HCT116 (cell line): Measurements from ENCODE around the gene RAB27A. TPM values are rescaled to one million over a fixed set of nuclear protein-coding genes. Genes with fewer than 3 reads are reported as not detected.

ENCODE experiments used
- ATAC-seq: fragments of 200-7000 bp; cut with Tn5 transposase; 2 replicates; pipeline ENCODE4 v1.9.1; 2020; ENCODE audit warnings: mild to moderate bottlenecking, moderate library complexity
- BruUV-seq: library from RNA; stranded (reverse); fragments of 400-500 nt; replicated peaks from 2 replicates; lab custom pipeline; 2021; lab: Mats Ljungman, UMichigan
- CTCF ChIA-PET: fragments of 300-600 bp; sonication (Branson Sonifier 250); formaldehyde crosslinking; loops from one replicate; lab custom pipeline; 2021; ENCODE audit warnings: antibody characterized with exemption; lab: Charles Lee
- POLR2A ChIA-PET: fragments of 300-600, 350-600 bp; sonication (Branson Sonifier 250); formaldehyde crosslinking; loops from one replicate; lab custom pipeline; 2021; ENCODE audit warnings: antibody characterized with exemption; lab: Charles Lee
- RAD21 ChIA-PET, 2 experiments: fragments of 300-600 bp; sonication (Branson Sonifier 250); formaldehyde crosslinking; loops; one replicate each; lab custom pipeline; 2023; ENCODE audit warnings: low total read pairs in 2 of 2; ENCODE audit not compliant: uncharacterized antibody in 2 of 2, unreplicated experiment in 2 of 2, low non-redundant PET in 1 of 2; lab: Charles Lee
- DNase-seq: peaks from one replicate; pipeline ENCODE4 v3.0.0-alpha.2; 2010; ENCODE audit warnings: low read depth, low spot score
- H2AFZ ChIP-seq: fragments of 200-600 bp; shearing (Covaris generic), sonication (generic); 2 replicates; pipeline ENCODE4 v1.6.1; 2017; ENCODE audit warnings: low read depth, mixed run types, mixed read lengths, antibody characterized with exemption, low read length; ENCODE audit not compliant: poor library complexity, severe bottlenecking
- H3K27ac ChIP-seq: 2 replicates; pipeline ENCODE4 v1.5.1; 2012; ENCODE audit warnings: low read depth, low read length
- H3K27me3 ChIP-seq: fragments of 200-600 bp; sonication (generic); 2 replicates; pipeline ENCODE4 v1.6.1; 2016; ENCODE audit warnings: mixed run types, low read length, mixed read lengths; ENCODE audit not compliant: insufficient read depth
- H3K36me3 ChIP-seq, 2 experiments: fragments of 200-500 bp in 1 of 2; fragments of 200-600 bp in 1 of 2; sonication (Bioruptor generic) in 1 of 2; sonication (generic) in 1 of 2; 2 replicates each; pipeline versions ENCODE4 v1.5.1 to v1.6.1; 2014 to 2016; ENCODE audit warnings: low read length in 2 of 2, inconsistent platforms in 1 of 2, mixed read lengths in 1 of 2, mixed run types in 1 of 2; ENCODE audit not compliant: insufficient read depth in 2 of 2, control insufficient read depth in 1 of 2
- H3K4me1 ChIP-seq, 2 experiments: fragments of 200-600 bp in 1 of 2; sonication (generic) in 1 of 2; 2 replicates each; pipeline versions ENCODE4 v1.5.1 to v1.6.1; 2012 to 2017; ENCODE audit warnings: low read length in 2 of 2, inconsistent platforms in 1 of 2, mild to moderate bottlenecking in 1 of 2, mixed read lengths in 1 of 2, mixed run types in 1 of 2, moderate library complexity in 1 of 2; ENCODE audit not compliant: insufficient read depth in 2 of 2, control insufficient read depth in 1 of 2
- H3K4me2 ChIP-seq: fragments of 200-600 bp; sonication (generic); 2 replicates; pipeline ENCODE4 v1.6.1; 2017; ENCODE audit warnings: mixed run types, low read length, mixed read lengths
- H3K4me3 ChIP-seq, 2 experiments: fragments of 200-600 bp in 1 of 2; sonication (generic) in 1 of 2; replicated peaks in 1 of 2; 2 replicates each; pipeline ENCODE4 v1.5.1; 2011 to 2016; ENCODE audit warnings: low read length in 2 of 2, control low read depth in 1 of 2, low read depth in 1 of 2, mild to moderate bottlenecking in 1 of 2, mixed read lengths in 1 of 2, mixed run types in 1 of 2
- H3K79me2 ChIP-seq: fragments of 200-600 bp; sonication (generic); 2 replicates; pipeline ENCODE4 v1.6.1; 2017; ENCODE audit warnings: mild to moderate bottlenecking, mixed run types, low read length, moderate library complexity, mixed read lengths; ENCODE audit not compliant: insufficient read depth
- H3K9ac ChIP-seq: fragments of 200-600 bp; sonication (generic); 2 replicates; pipeline ENCODE4 v1.6.1; 2016; ENCODE audit warnings: low read length, mixed read lengths
- H3K9me2 ChIP-seq: fragments of 200-600 bp; sonication (generic), shearing (Covaris generic); 2 replicates; pipeline ENCODE4 v1.6.1; 2017; ENCODE audit warnings: mixed run types, mild to moderate bottlenecking, moderate library complexity; ENCODE audit not compliant: insufficient read depth
- H3K9me3 ChIP-seq, 2 experiments: fragments of 200-500 bp in 1 of 2; fragments of 200-600 bp in 1 of 2; sonication (Bioruptor generic) in 1 of 2; sonication (generic) in 1 of 2; 2 replicates each; pipeline ENCODE4 v1.6.1; 2014 to 2017; ENCODE audit warnings: low read length in 2 of 2, mixed read lengths in 2 of 2, inconsistent platforms in 1 of 2, low read depth in 1 of 2, mild to moderate bottlenecking in 1 of 2, mixed run types in 1 of 2, moderate library complexity in 1 of 2; ENCODE audit not compliant: control insufficient read depth in 1 of 2, insufficient read depth in 1 of 2
- H4K20me1 ChIP-seq: fragments of 200-600 bp; sonication (generic), shearing (Covaris generic); 2 replicates; pipeline ENCODE4 v1.6.1; 2017; ENCODE audit warnings: mixed run types, mild to moderate bottlenecking, moderate library complexity; ENCODE audit not compliant: insufficient read depth
- ELF1 ChIP-seq: IDR thresholded peaks from 2 replicates; pipeline ENCODE4 v1.6.1; 2012; ENCODE audit warnings: low read depth, borderline replicate concordance
- EZH2 ChIP-seq: fragments of 200-600 bp; sonication (generic); IDR thresholded peaks from 2 replicates; pipeline ENCODE4 v1.6.1; 2017; ENCODE audit warnings: antibody characterized with exemption, mixed run types
- EZH2phosphoT487 ChIP-seq: fragments of 200-600 bp; IDR thresholded peaks from 2 replicates; pipeline ENCODE4 v1.6.1; 2018; ENCODE audit warnings: antibody characterized with exemption, borderline replicate concordance
- JUND ChIP-seq: IDR thresholded peaks from 2 replicates; pipeline ENCODE4 v1.6.1; 2012
- POLR2A ChIP-seq: IDR thresholded peaks from 2 replicates; pipeline ENCODE4 v1.7.0; 2011; ENCODE audit warnings: borderline replicate concordance; ENCODE audit not compliant: insufficient read depth, insufficient read length; ENCODE audit errors: extremely low read depth
- POLR2AphosphoS5 ChIP-seq: IDR thresholded peaks from 2 replicates; pipeline ENCODE4 v1.6.1; 2011; ENCODE audit warnings: mild to moderate bottlenecking, low read depth, low read length, moderate library complexity
- RAD21 ChIP-seq: IDR thresholded peaks from 2 replicates; pipeline ENCODE4 v1.6.1; 2012; ENCODE audit warnings: low read depth, mild to moderate bottlenecking
- YY1 ChIP-seq: IDR thresholded peaks from 2 replicates; pipeline ENCODE4 v1.6.1; 2011; ENCODE audit warnings: low read length, low read depth, moderate library complexity, mild to moderate bottlenecking; ENCODE audit not compliant: insufficient replicate concordance; ENCODE audit errors: extremely low read depth
- ZFX ChIP-seq: fragments of 450-650 bp; IDR thresholded peaks from 2 replicates; pipeline ENCODE4 v1.6.1; 2017
- ZNF274 ChIP-seq: fragments of 200-500 bp; sonication (Bioruptor generic); IDR thresholded peaks from 2 replicates; pipeline ENCODE4 v1.6.1; 2014; ENCODE audit warnings: mild to moderate bottlenecking, low read depth, low read length, inconsistent platforms
- intact Hi-C: fragments of 100-400 bp; cut with micrococcal nuclease; formaldehyde crosslinking; loops from 2 replicates; pipeline ENCODE4 v1.10.0; 2022
- total RNA-seq: library from RNA; stranded (reverse); gene quantifications from one replicate; pipeline ENCODE4 v1.2.1, GENCODE V29; 2021; ENCODE audit not compliant: unreplicated experiment
- TF ChIP-seq, protein P1 (sequence below): IDR thresholded peaks from 2 replicates; pipeline ENCODE4 v1.6.1; 2012
- TF ChIP-seq, protein P2 (sequence below): IDR thresholded peaks from 2 replicates; pipeline ENCODE4 v1.6.1; 2012
- TF ChIP-seq, protein P3 (sequence below): IDR thresholded peaks from 2 replicates; pipeline ENCODE4 v1.6.1; 2012; ENCODE audit warnings: low read depth

Gene RAB27A
- total RNA-seq, 1 experiment from 2014 or later = 8.8 TPM

DNA sequence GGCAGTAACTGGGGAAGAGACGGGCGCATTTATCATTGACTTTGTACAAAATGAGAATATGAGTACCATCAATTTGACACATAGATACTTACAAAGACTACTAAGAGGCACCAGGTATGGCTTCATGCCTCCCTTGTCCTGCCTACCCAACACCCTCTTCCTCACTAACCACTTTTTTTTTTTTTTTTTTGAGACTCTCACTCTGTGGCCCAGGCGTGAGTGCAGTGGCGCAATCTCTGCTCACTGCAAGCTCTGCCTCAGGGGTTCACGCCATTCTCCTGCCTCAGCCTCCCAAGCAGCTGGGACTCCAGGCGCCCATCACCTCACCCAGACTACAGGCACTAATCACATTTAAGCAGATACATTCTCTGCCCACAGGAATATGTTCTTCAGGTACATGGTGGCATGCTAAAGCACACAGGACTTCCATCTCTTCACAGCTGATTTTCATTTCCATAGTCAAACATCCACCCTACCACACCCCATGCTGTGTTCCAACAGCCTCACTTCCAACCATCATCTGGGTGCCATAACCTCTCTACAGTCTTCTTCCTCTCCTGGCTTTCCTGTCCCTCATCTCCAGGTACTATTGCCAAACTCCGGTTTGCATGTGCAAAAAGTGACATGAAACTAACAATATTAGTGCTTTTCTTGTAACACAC, 41.7 kb downstream of the RAB27A start:
- Histone ChIP-seq H3K9me2 (no peaks in the 10 kb centered on the region), H2AFZ (no peak overlapping the region), H3K36me3 (no peaks in the 10 kb centered on the region), H3K4me2 (no peak overlapping the region), H3K9ac (no peak overlapping the region), H3K4me1 (no peaks in the 10 kb centered on the region), H3K79me2 (no peaks in the 10 kb centered on the region), H3K9me3 (no peaks in the 10 kb centered on the region; a peak in 1 of 4 replicates), H3K4me3 (no peak overlapping the region), H4K20me1 (no peaks in the 10 kb centered on the region), H3K27me3 (no peaks in the 10 kb centered on the region), H3K27ac (no peak overlapping the region)
- DNase-seq = no peak
- ChIA-PET RAD21 (no interaction called here), POLR2A (no interaction called here), CTCF (no interaction called here)
- intact Hi-C loops = no loop called here
- ATAC-seq = no peak
- no TSS peak for BruUV-seq
- TF ChIP-seq ZFX (no peak), ZNF274 (no peak), POLR2A (no peak), YY1 (no peak), ELF1 (no peak), POLR2AphosphoS5 (no peak), EZH2phosphoT487 (no peak), EZH2 (no peak), JUND (no peak), RAD21 (no peak)
- TF ChIP-seq, protein P1, sequence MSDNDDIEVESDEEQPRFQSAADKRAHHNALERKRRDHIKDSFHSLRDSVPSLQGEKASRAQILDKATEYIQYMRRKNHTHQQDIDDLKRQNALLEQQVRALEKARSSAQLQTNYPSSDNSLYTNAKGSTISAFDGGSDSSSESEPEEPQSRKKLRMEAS = no peak
- TF ChIP-seq, protein P2, sequence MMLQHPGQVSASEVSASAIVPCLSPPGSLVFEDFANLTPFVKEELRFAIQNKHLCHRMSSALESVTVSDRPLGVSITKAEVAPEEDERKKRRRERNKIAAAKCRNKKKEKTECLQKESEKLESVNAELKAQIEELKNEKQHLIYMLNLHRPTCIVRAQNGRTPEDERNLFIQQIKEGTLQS = no peak
- TF ChIP-seq, protein P3, sequence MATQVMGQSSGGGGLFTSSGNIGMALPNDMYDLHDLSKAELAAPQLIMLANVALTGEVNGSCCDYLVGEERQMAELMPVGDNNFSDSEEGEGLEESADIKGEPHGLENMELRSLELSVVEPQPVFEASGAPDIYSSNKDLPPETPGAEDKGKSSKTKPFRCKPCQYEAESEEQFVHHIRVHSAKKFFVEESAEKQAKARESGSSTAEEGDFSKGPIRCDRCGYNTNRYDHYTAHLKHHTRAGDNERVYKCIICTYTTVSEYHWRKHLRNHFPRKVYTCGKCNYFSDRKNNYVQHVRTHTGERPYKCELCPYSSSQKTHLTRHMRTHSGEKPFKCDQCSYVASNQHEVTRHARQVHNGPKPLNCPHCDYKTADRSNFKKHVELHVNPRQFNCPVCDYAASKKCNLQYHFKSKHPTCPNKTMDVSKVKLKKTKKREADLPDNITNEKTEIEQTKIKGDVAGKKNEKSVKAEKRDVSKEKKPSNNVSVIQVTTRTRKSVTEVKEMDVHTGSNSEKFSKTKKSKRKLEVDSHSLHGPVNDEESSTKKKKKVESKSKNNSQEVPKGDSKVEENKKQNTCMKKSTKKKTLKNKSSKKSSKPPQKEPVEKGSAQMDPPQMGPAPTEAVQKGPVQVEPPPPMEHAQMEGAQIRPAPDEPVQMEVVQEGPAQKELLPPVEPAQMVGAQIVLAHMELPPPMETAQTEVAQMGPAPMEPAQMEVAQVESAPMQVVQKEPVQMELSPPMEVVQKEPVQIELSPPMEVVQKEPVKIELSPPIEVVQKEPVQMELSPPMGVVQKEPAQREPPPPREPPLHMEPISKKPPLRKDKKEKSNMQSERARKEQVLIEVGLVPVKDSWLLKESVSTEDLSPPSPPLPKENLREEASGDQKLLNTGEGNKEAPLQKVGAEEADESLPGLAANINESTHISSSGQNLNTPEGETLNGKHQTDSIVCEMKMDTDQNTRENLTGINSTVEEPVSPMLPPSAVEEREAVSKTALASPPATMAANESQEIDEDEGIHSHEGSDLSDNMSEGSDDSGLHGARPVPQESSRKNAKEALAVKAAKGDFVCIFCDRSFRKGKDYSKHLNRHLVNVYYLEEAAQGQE = no peak
